Activated T-cell treated with anti-CD3 and anti-CD28 coated beads for 4 hours (primary cell): ENCODE measurements around the gene RBMS3.

Experiments used
- DNase-seq: peaks from one replicate; pipeline ENCODE4 v3.0.0-alpha.2; 2020

Gene RBMS3

DNA sequence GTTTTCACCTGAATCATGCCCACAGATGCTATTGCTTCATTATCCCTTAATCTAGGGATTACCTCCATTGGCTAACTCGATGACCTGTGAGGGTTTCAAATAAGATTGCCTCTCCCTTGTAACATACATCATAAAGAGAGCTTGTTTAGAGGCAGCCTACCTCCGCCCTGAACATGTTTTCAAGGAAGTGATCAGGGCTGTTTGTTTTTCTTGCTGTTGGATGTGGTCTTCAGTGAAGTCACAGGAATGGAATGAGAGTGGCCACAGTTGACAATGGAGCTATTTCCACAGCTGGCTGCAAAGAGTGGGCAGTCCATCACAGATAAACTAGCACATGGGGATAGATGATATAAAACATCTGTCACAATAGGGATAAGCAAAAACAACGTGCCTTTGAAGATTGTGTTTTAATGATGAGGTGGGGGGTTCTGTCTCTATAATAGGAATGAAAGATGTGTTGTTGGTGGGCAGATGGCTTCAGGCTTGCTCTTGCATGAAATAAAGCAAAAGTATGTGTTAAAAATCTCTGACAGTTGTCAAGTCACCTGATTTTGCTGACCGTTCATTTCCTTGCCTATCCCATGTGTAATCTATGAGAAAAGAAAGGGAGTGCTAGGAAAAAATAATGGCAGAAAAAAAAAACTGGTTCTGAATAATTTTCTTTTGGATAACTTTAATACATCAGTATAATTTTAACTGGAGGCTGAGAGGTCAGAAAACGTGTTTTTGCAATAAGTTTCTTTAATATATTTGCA is 642.3 kb downstream of the RBMS3 start:
- DNase-seq = no peak

DNA sequence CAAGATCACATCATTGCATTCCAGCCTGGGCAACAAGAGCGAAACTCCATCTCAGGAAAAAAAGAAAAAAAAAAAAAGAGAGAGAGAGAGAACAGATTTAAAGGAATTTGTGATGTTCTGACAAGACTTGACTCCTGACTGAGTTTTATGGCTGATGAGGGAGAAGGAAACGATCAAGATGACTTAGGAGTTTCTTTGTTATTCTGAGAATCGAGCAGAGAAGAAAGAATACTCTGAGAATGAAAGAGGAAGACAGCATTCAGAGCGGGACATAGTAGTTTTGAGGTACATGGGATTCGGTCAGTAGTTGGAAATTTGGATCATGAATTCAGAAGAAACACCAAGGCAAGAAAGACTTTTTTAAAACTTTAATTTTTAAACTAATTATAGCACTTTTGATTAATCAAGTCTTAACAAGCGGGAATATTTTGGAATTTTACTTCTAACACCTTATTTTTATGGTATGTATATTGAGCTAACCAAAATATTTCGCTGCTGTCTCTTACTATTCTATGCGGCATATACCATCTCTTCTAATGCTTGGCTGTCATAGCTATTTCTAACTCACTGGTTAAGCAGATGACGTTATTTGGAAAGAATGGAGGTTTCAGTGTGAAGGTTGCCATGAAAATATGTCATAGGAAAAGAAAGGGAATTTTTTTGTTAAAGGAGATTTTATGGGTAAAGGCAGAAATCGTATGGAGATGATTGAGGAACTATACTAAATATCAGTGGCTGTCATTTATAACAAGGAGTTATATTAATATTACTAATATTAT is 644.1 kb downstream of the RBMS3 start:
- no peak for DNase-seq

DNA sequence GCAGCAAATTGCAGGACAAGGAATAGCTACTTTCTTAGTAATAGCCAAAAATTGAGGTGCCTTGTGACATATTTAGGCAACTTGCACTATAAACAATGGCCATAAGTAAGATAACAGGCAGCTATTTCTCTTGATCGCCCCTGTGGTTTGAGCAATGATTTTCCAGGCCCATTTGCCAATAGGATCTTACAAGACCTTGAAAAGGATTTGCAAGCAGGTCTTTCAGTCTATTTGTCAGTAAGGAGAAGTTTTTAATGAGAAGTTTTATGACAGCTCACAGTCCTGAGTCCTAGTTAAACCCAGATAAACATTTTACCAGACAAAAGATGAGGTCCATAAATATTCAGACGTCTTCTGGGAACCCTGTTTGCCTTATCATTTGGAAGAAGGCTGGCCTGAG is 645.5 kb downstream of the RBMS3 start:
- DNase-seq = no peak

DNA sequence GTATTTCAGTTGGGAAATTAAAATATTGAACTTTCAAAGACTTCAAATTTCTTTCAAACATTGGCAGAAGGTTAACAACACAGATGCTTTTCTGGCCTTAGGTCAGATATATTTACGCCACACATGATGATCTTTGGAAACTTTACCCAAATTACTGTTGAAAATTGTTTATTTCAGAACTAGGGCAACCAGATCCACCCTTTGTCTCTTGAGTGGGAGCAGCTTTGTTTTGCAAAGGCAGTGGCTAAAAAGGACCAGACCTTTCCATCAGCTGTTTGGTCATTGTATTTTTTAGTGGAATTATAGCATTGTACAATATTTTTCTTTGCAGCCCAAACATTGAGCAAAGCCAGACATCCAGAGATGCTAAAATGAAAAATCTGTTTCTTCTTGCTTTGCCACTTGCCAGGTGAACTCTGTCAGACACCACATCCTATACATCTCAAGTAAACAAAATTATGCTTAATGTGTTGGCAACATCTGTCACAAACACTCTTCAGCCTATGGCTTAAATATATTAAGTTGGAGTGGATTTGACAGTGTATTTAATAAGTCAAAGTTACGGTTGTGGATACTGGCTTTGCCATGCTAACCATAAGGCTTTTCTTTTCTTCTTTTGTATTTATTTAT is 651.9 kb downstream of the RBMS3 start:
- DNase-seq = no peak

DNA sequence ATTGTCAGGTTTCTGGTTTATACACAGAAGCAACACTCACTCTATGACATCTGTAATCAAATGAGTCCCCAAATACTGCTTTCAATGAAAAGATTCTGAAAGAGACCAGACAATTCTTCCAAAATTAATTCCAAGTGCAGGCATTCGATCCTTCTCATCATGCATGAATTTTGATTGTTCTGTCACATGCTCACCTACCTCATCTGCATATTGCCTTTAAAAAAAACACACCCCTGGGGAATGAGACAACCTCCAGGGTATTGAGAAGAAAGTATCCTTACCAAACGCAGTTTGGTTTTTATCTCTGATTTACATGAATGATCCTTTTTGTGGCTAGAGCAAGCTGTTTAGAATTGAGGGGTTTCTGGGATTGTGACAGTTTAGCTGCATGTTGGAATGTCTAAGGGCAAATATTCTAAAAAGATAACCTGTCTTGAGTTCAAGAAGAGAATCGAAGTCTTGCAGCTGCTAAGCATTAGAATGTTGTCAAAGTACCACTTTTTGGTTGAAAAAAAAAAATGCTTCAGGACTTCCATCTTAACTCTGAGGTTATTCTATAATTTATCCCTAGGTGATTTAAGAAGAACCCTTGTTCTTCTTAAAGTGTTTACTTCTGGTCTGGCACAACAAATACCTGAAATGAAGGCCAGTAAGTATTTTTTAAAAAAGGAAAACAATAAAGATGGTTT is 653.1 kb downstream of the RBMS3 start:
- no peak for DNase-seq

DNA sequence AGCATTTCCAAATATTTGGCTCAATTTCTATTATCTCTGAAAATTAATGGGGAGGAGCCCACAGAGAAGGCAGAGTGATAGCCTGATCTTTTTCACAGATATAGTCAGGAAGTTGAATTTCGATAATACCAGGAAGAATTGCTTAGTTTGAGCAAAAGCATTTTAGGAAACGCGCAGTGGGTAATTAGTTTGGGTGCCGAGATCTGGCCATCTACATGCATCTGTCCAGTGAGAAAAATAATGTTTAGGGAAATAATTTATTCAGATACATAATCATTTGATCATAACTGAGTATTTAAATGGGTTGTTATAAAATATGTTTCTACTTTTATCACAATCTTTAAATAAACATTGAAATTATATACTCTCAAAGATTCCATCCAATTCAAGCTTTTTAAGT is 653.9 kb downstream of the RBMS3 start:
- no peak for DNase-seq

DNA sequence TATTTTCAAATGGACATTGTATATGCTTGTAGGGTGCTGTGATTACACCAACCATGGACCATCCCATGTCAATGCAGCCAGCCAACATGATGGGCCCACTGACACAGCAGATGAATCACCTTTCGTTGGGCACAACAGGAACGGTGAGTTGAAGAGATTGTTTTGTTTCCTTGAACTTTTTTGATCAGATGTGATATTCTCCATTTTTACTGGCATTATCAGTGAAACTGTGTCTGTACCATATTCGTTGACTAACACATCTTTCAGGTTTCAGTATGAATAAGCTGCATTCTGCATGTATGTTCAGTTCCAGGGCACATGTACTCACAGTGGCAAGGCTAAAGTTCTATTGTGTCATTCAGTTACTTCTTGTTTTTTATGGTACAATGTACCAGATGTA is 655.2 kb downstream of the RBMS3 start:
- DNase-seq = no peak

DNA sequence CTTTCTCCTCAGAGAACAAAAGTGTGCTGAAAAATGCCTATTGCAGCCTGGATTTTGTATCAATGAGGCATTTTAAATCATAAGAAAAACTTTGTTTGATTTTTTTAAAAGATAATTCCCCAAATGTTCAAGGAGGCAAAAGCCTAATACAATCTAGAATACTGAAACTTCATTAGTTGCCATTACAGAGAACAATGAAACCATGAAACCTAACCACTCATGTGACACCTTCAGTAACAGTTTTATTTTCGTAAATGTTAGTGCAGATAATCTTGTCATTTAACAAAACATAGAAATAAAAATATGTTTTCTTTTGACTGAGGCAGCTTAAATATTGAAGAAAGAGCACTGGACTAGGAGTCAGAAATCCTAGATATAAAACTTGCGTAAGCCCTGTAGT is 655.9 kb downstream of the RBMS3 start:
- no peak for DNase-seq

DNA sequence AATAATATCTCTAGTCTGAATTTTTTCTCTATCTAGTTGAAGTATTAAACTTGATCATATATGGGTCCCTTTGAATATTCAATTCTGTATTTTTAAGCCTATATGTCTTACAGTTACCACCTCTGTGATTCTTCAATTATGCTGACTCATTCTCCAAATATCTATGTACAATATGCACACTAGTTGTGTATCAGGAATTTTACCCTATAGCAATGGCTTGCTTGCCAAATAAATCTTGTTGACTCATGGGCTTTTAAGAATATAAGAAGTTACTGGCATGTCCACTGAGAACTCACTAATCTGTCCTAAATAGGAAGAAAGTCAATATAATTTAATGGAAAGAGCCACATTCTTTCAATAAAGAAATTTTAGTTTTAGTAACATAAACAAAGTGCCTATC is 656.3 kb downstream of the RBMS3 start:
- DNase-seq = no peak

DNA sequence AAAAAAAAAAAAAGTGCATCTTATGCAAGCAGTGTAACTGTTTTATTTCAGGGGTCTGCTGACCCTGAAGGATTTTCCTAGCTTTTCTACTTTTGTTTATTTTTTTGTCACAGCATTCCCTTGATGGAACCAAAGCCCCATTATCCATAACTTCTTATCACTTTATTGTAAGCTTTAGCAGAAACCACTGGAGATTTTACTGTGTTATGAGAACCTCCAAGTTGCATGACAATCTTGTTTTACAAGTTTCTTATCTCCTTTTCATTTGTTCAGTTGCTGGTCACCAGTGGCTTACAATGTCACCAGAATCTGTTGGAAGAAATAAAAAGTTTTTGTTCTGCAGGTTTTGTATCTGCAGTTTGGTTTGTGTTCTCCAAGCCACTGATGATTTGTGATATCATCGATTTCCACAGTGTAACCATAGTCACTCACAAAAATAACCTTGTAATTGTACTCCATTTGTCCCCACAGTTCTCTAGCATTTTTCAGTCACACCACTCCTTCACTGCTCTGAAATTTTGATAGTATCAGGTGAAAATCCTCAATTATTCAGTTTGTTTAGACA is 660.0 kb downstream of the RBMS3 start:
- DNase-seq = no peak

DNA sequence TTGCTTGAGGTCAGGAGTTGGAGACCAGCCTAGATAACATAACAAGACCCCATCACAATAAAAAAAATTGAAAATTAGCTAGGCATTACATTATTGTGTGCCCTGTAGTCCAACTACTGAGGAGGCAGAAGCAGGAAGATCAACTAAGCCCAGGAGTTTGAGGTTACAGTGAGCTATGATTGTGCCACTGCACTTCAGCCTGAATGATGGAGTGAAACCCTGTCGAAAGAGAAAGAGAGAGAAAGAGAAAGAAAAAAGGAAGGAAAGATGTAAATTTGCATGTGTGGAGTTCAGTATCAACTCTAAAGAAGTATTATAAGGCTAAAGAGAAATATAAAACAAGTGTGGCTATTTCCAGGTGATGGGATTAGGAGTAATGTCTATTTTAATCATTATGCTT is 661.4 kb downstream of the RBMS3 start:
- DNase-seq = no peak

DNA sequence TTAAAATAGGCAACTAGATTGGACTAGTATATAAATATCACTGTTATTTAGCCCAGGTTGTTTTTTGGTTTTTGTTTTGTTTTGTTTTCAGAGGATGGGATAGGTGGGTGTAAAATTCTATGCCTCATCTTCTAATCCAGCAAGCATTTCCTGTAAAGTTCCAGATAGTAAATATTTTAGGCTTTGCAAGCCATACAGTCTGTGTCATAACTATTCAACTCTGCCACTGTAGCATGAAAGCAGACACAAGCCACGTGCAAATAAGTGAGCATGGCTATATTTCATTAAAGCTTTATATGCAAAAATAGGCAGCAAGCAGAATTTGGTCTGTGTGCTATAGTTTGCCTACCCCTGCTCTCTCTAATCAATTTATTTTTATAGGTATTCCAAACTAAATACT is 668.3 kb downstream of the RBMS3 start:
- no peak for DNase-seq

DNA sequence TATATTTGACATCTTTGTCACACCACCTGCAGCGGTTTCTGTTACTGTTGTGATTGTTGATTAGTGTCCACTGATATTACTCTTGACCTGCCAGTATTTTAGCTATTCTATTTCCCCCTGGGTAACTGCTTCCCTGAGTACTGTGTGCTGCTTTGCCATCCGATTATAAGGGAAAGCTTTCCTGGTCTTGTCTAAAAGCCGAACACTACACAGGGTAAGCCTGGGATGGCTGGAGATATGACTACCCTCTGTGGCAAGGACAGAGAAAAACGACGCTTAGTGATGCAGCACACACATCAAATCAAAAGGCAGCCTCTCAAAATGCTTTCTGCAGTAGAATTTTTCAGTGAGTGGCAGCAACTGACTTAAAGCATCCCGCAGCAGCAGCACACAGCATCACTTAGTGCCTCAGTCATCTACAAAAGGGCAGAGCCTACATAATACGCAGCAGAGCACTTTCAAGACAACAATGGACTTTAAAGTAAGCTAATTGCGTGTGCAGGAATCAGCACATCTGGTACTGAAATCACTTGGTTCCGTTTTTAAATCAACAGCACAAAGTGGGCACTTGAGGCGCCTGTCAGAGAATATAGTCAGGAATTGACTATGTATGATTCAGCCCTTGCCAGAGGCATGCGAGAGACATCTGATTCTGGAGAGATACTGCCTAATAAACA is 669.2 kb downstream of the RBMS3 start:
- no peak for DNase-seq

DNA sequence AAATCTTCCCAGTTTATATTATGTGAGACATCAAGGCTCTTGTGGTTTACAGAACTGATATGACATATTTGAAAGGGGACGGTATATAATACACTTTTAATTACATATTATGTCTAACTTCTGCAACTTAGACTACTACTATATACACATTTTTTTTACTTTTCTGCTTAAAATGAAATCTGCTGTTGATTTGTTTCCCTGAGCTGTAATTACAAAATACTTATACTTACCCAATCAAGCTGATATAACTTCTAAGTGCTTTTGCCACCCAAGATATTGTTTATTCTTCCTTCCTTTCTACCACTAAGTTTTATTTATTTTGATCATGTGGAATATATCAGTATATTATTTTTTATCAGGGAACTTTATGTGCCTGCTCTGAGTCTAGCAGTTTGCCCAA is 671.6 kb downstream of the RBMS3 start:
- no peak for DNase-seq

DNA sequence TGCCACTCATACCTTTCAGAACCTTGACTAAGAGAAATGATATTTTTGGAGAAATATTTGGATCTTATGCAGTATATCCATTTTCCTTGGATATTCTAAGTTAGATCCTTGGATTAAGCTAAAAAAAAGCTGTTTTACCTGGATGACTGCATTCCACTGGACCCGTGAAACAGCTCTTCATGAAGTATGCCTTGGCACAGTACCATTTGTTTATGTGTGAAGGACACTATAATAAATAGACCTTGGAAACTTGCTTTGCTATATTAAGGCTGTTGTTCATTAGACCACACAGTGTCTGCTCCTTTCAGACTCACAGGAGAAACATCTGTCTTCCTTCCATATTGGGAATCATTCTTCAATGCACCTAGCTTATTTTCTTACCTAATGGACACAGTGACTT is 674.5 kb downstream of the RBMS3 start:
- no peak for DNase-seq

DNA sequence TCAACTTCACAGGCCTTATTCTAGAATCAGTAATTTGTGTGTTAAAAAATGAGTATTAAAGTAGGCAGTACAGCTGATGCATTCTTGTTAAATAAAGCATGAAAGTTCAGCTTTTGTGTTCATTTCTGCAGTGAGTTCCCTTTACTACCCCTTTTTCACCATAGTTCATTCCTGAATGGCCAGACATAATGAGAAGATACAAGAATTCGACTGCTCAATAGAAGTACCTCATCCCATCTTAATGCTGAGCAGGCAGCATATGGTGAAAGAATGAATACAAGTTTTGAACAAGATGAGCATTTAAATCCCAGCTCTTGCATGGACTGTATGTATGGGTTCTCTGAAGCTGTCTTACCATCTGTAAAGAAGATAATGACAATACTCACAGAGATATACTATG is 677.9 kb downstream of the RBMS3 start:
- DNase-seq = no peak

DNA sequence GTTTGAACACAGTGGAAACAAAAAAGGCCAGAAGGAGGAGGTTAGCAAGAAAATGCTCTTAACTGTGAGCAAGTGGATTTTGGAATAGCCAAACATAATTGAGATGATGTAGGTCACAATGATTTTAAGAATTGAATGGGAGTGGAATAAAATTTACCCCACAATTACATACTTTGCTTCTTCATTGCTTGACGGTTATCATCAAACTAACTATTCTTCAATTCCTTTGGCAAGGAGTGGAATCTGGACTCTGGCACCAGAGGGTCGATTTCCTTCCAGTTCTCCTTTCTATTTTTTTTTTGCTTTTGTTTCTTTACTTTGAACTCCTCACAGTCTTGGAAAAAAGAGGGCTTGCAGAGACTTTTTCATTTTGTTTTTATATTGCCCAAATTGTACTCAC is 691.0 kb downstream of the RBMS3 start:
- DNase-seq = no peak

DNA sequence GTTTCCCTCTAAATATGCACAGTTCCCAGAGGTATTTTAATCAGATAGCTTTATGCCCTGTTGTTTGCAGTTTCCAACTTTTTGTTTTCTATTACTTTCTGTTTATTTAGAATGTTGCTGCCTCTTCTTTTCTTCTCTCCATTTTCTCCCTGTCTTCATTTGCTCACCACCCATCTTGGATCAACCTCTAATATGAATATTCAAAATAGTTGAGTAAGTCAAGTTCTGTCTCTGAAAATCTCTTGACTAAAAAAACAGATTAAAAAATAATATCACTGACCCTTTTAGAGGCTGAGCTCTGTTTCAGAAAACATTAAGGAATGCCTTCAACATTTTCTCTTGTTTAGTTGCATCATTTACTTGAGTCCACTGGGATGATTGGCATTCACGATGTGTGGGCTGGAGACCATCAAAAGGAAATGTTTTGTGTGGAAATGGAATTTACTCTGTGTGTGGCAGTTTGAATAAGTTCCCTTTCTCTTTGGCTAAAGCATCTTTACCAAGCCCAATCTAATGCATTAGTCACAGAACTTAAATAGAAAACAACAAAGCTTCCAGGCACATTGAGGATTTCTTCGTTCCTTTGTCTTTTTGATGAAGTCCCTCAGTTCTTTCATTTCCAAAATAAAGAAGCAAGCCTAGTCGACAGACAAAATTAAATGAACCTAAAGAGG is 691.6 kb downstream of the RBMS3 start:
- DNase-seq = no peak

DNA sequence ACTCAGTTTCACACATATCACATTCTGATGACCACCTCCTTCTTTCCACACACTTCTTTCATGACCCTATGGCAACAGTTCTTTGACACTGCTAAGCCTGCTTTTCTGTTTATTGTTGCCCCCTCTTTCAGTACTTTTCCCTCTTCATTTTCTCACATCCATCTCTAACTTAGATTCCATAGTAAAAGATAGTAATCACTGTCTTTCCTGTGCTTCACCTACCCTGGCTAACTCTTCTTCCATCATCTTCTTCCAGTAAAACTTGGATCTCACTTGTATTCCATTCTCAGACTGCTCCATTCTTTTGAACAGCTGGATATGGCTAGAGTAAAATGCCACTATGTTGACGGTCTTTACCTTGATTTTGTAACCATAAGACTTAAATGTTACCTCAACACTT is 692.9 kb downstream of the RBMS3 start:
- DNase-seq = no peak

DNA sequence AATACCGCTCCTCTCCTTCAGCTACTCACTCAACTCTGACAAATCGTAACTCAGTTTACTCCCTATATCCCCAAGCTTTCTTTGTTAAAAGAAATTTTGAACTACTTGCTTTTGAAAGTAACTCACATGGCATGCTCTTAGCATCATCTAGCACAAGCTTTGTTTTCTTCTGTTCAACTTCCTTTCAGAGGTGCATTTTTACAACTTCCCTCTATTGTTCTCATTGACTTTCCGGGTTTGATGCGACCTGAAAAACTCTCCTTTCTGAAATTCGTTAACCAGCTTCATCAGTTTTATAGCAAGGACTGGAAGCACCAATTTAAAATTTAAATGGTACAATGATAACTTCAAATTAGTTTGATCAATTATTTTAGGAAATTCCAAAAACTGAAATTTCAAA is 696.0 kb downstream of the RBMS3 start:
- DNase-seq = no peak

DNA sequence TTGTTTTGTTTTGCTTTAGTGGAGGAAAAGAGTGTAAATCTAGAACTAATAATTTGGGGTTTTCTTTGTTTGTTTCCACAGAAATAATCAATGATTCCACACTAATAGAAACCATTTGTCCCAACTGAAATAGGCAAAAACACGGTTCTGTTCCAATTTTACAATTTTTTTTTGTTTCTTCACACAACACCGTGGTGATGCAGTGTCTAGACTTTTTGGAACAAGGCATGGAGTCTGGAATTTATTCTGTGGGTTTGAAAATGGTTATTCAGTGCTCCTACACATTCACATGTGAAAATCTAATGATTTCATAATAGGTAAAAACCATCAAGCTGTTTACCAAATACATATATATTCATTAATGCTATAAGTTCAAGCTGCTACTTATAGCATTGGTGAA is 696.5 kb downstream of the RBMS3 start:
- DNase-seq = no peak

DNA sequence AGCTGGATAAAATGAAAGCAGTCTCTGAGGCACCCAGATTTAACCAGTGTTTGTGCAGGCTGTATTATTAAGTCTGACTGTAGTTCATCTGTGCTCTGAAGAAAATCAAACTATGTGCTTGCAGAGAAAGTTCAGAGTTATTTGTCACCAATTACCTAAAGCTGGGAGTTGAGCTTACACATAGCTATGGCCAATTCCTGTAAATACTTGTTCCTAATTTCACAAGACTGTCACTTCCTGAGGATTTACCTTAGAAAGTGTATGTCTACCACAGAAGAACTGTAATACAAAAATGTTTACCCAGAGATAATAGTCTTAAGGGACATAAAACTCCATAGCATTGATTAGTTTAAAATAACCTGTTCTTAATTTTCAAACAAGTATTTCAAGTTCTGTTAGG is 697.2 kb downstream of the RBMS3 start:
- no peak for DNase-seq
